ENCODE results near the gene TRMT10B.

DNA sequence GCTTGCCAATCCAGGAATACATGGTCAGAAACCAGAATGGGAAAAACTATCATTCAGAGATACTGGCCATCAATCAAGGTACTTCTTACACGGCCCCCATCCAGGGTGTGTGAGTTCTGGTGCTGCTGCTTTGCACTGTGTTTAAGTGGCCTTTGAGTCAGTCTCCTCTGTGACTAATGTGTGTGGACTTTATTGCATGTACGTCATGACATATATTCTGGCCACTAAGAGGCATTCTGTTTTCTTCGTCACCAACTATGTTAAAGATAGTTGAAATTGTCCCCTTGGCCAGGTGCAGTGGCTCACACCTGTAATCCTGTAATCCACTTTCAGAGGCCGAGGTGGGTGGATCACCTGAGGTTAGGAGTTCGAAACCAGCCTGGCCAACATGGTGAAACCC is 22.7 kb downstream of the TRMT10B start:
- TF ChIP-seq POLR2A (IDR thresholded peaks at IDR 0.05) (no peak), POLR2AphosphoS5 (IDR thresholded peaks at IDR 0.05) (no peak)
- TF ChIP-seq, protein P1, sequence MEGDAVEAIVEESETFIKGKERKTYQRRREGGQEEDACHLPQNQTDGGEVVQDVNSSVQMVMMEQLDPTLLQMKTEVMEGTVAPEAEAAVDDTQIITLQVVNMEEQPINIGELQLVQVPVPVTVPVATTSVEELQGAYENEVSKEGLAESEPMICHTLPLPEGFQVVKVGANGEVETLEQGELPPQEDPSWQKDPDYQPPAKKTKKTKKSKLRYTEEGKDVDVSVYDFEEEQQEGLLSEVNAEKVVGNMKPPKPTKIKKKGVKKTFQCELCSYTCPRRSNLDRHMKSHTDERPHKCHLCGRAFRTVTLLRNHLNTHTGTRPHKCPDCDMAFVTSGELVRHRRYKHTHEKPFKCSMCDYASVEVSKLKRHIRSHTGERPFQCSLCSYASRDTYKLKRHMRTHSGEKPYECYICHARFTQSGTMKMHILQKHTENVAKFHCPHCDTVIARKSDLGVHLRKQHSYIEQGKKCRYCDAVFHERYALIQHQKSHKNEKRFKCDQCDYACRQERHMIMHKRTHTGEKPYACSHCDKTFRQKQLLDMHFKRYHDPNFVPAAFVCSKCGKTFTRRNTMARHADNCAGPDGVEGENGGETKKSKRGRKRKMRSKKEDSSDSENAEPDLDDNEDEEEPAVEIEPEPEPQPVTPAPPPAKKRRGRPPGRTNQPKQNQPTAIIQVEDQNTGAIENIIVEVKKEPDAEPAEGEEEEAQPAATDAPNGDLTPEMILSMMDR (IDR thresholded peaks at IDR 0.05): no peak

Data from stomach (tissue), 4 donors.